HEK293T (cell line): ENCODE measurements around the gene PAK6.

Experiments used
- BHLHE40 ChIP-seq: fragments of 450-650 bp; IDR thresholded peaks from 2 replicates; pipeline ENCODE4 v1.6.1; 2016; ENCODE audit warnings: mild to moderate bottlenecking, moderate library complexity, borderline replicate concordance
- CTBP1 ChIP-seq: fragments of 450-650 bp; IDR thresholded peaks from 2 replicates; pipeline ENCODE4 v1.6.1; 2016; ENCODE audit warnings: borderline replicate concordance
- ELF4 ChIP-seq: fragments of 450-650 bp; IDR thresholded peaks from 2 replicates; pipeline ENCODE4 v1.6.1; 2017; ENCODE audit warnings: antibody characterized with exemption
- FOXK2 ChIP-seq: fragments of 450-650 bp; IDR thresholded peaks from 2 replicates; pipeline ENCODE4 v1.6.1; 2016; ENCODE audit warnings: mild to moderate bottlenecking
- FOXM1 ChIP-seq: fragments of 450-650 bp; IDR thresholded peaks from 2 replicates; pipeline ENCODE4 v1.6.1; 2017; ENCODE audit warnings: mild to moderate bottlenecking, borderline replicate concordance
- HDGF ChIP-seq: fragments of 450-650 bp; IDR thresholded peaks from 2 replicates; pipeline ENCODE4 v1.6.1; 2017; ENCODE audit warnings: antibody characterized with exemption, borderline replicate concordance
- L3MBTL2 ChIP-seq: fragments of 450-650 bp; conservative IDR thresholded peaks from 2 replicates; pipeline ENCODE4 v1.6.1; 2016; ENCODE audit warnings: mild to moderate bottlenecking
- NFRKB ChIP-seq: fragments of 450-650 bp; IDR thresholded peaks from 2 replicates; pipeline ENCODE4 v1.6.1; 2016; ENCODE audit warnings: mild to moderate bottlenecking, moderate library complexity
- SP1 ChIP-seq: fragments of 450-650 bp; IDR thresholded peaks from 2 replicates; pipeline ENCODE4 v1.6.1; 2017
- SUZ12 ChIP-seq: fragments of 450-650 bp; IDR thresholded peaks from 2 replicates; pipeline ENCODE4 v1.6.1; 2016; ENCODE audit warnings: mild to moderate bottlenecking
- ZNF384 ChIP-seq: fragments of 450-650 bp; IDR thresholded peaks from 2 replicates; pipeline ENCODE4 v1.6.1; 2016
- TF ChIP-seq, protein P1 (sequence below): fragments of 450-650 bp; IDR thresholded peaks from 2 replicates; pipeline ENCODE4 v1.6.1; 2016

DNA sequence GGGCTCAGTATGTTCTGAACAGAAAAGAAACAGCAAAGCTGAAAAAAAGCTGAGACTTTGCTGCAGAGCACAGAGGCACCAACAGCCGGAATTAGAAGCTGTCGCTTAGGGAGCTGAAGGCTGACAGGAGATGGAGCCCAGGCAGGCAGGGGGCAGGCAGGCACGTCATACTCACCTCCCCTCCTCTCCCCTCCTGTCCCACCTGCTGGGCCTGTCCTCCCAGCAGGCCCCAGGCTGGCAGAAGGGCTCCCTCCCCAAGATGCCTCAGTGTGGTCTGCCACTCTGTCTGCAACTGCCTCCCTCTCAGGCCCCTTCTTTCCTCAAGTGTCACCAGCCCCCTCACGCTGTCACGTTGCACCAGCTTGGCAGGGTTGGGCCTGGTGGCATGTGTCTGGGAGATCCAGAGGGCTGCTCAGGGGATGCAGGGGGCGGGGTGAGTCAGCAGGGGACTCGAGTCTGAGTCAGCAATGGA is 47.2 kb downstream of the PAK6 start:
- TF ChIP-seq BHLHE40 (no peak), L3MBTL2 (no peak), SUZ12 (no peak), NFRKB (no peak), SP1 (no peak), ELF4 (no peak), FOXM1 (no peak), CTBP1 (no peak), HDGF (no peak), ZNF384 (no peak), FOXK2 (no peak)
- TF ChIP-seq, protein P1, sequence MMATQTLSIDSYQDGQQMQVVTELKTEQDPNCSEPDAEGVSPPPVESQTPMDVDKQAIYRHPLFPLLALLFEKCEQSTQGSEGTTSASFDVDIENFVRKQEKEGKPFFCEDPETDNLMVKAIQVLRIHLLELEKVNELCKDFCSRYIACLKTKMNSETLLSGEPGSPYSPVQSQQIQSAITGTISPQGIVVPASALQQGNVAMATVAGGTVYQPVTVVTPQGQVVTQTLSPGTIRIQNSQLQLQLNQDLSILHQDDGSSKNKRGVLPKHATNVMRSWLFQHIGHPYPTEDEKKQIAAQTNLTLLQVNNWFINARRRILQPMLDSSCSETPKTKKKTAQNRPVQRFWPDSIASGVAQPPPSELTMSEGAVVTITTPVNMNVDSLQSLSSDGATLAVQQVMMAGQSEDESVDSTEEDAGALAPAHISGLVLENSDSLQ = no peak
